Endometrial microvascular endothelial cells (primary cell): ENCODE results near the gene ADAMTS9. TPM values are rescaled to one million over a fixed set of nuclear protein-coding genes. Genes with fewer than 3 reads are reported as not detected.

Experiments
- in situ Hi-C: cut with HindIII; loops from 2 replicates; pipeline ENCODE4 v1.10.0; 2017; ENCODE audit warnings: low sequenced_read_pairs, low pct_unique_long_range_greater_than_20kb; ENCODE audit errors: inconsistent ontology term
- total RNA-seq: library from RNA; depleted of rRNA; stranded (reverse); fragments of >200 nt; gene quantifications from one replicate; pipeline ENCODE4 v1.2.3, GENCODE V29; 2015; ENCODE audit errors: inconsistent ontology term

Gene ADAMTS9
- total RNA-seq, 1 donor from 2014 or later, result 33.9 TPM

DNA sequence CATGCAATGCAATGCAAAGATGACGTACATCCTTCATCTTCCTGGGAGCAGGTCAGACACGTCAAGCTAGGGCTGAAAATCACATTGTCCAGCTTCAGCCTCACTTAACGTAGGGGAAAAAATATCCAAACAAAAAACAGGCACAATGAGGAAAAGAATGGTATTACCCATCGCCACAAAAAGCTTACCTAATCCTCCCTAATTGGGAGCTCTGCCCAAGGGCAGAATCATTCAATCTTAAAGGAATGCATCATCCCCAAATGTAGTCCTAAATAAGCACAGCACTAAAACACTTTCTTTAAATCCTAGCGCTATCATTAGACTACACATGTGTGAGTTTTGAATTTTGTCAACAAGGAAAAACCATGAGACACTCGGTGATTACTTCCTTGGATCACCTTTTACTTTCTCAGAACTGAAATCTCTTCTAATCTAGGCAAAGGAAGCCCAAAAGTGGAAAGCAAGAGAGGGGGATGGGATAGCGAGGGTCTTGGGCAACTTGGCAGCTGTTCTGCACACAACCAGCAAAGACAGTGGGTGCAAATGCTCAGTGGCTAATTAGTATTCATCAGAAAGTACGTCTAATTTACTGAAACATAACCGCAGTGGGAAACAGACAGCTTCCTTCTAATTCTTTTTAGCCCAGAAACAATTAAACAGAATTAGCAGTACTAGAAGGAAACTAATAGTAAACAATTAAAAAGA lies 87.4 kb downstream of the ADAMTS9 start:
- in situ Hi-C loops, result no loop called here

DNA sequence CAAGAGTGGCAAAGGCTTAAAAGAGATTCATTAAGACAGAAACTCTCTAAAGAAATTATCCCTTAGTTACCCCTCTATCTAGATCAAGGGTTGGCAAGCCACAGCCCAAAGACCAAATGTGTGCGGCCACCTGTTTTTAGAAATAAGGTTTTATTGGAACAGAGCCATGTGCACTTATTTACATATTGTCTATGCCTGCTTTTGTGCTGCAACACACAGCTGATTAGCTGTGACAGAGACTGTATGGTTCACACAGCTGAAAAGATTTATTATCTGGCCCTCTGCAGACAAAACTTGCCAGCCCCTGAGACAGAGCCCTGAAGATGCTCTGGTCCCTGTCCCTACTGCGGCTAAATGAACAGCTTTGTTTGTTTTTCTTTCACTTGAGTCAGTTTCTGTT lies 88.1 kb downstream of the ADAMTS9 start:
- in situ Hi-C loops, result no loop called here

DNA sequence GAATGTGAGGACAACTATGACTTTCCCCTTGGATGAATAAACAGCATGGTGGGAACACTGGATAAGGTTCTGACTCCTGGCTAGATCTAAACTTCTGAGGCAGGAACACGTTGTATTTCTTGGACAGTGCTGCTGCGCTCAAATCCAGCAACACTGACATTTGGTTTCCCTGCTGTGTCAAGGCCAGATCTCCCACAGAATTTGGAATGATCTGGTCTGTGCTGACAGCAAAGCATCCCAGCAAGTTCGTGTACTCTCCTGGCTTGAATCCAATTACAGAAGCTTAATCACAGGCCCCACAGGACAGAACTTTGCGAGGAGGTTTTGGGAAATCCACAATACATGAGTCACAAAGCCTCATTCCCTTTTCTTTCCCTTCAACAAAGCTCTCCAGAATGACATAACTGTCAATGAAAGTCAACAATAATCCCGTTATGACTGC lies 92.5 kb downstream of the ADAMTS9 start:
- in situ Hi-C loops, result no loop called here

DNA sequence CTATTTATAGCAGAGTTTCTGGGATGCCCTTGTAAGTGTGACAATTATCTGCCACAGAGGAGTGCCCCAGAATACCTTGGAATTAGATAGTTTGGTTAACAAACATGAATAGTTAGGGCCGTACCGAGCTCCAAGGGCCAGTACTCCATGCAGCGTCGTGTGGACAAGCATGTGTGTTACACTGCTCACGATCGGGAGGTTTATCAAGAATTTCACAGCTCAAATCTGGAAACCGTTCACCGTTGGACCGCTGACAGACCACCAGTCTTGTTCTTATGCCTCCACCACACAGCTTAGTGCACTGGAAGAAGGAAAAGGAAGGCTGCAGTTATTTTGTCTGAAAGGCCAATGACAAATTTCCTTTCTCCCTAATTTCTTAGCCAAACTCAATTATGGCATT lies 93.7 kb downstream of the ADAMTS9 start:
- in situ Hi-C loops, result no loop called here

DNA sequence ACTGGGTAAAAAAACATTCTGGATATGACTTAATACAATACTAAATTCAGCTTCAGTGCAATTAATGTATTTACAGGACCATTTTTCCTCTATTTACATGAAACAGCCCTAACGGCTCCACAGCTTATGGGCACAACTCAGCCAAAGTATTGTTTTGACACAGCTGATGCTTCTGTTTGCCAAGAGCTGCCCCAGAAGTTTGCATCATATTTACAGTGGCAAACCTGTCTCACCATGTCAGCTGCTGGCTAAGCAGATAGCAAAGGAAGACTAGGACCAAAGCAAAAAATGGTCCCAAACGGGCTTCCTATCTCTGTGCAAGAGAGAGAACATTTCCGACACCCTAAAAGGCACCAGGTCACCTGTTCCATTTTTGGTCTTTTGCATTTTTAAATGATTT lies 94.5 kb downstream of the ADAMTS9 start:
- in situ Hi-C loops, result no loop called here

DNA sequence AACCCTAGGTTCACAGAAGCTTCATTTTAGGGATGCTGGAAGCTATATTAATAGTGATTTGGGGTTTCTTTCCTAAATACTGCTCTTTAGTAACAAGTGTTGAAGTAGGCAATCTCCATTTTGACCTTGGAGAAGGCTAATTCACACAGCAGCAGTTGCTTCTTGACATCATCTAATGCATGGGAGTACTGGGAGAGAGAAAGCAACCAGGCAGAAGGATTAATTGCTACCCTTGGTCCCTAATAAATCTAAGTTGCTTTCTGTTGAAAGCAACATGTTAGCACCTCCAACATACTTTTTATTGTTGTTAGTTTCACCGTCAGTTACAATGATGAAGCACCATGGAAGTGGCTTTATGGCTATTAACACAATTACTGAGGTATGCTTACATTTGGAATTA lies 96.2 kb downstream of the ADAMTS9 start:
- in situ Hi-C loops, result no loop called here

DNA sequence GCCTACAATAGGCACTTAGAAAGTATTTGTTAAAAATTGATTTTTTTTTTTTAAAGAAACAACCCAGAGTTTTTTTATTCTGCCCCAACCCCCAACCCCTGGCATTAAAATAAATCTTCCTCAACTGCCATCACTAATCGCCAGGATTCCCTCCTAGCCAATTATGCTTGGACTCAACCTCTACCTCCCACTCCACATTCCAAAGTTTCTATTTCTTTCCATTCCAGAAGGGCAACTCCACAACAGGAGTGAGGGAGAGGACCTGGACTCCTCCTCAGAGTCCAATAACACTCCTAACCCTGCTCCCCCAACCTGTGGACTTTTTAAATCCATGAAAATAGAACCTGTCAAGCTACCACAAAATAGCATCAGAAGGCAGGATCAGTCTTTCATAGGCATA lies 99.4 kb downstream of the ADAMTS9 start:
- in situ Hi-C loops, result no loop called here

DNA sequence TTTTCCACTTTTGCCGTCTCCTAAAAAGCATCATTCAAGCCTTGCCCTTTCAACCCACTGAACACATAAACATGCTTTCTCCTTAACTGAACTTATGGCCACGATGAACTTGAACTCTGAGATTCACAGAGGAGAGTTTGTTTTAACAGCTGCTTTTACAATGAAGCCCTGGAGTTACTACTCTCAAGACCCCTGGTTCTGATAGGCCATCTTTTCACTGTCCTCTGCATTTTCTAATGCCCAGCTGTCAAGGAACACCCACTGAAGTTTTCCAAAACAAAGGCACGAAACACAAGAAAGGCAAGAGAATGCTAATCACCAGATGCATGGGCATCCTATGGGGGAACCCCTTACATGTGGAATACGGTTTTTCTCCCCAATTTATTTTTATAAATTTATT lies 100.8 kb downstream of the ADAMTS9 start:
- in situ Hi-C loops, result no loop called here

DNA sequence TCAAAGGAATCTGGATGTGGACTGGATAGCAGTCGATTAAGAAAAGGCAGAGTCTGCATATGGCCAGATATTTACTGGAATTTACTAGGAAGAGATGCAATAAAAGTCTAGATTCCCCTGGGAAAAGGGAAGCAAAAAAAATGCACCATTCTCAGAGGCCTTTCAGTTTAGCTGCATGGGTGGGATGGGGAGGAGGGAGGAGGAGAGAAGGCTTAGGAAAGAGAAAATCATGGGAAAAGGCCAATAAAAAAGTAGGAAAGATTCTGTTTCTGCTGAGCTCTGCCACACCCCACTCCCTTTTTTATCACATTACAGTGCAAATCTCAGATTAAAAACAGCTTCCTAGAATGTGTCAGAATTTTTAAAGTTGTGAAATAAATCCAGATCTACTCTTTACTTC lies 103.6 kb downstream of the ADAMTS9 start:
- in situ Hi-C loops, result no loop called here

DNA sequence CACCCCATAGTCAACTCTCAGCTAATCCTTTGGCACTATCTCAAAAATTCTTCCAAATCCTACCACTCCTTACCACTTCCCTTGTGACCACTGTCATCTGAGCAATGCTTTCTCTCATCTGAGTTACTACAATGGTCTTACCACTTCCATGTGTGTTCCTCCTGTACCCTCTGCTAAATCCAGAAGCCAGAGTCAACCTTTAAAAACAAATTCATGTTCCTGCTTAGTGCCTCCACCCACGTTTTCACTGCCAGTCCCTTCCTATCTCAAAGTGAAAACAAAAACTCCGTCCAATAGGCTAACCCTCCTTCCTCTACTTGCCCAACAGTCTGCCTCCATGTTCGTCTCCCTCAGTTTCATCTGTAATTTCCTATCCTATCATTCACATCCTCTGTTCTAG lies 109.0 kb downstream of the ADAMTS9 start:
- in situ Hi-C loops, result no loop called here

DNA sequence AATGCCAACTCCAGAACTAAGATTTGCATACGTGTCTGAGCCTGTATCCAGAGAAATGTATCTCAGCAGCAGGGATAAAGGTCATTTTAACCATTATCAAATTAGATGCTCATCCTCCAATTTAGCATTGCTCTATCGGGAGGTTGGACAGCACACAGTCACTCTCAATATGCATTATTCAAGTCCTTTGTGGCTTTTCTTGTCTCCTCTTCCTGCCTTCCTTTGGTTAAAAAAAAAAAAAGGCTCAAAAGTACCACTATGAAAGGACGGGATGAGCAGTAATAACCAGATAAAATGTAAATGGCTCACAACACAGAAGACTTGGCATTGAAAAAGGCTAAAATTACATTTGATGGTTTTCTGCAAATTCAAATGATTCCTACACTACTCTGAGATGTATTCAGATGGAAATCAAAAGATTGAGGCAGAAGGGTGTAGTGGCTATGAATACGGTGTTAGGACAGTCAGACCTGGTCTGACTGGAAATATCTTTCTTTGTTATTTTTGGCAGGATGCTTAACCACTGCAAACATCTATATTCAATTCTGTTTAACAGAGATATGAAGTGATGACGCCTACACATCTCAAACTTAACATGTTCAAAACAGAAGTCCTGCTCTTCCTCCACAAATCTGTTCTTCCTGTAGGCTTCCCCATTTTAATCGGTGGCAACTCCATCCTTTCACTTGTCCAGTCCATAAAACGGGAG lies 109.6 kb downstream of the ADAMTS9 start:
- in situ Hi-C loops, result no loop called here

DNA sequence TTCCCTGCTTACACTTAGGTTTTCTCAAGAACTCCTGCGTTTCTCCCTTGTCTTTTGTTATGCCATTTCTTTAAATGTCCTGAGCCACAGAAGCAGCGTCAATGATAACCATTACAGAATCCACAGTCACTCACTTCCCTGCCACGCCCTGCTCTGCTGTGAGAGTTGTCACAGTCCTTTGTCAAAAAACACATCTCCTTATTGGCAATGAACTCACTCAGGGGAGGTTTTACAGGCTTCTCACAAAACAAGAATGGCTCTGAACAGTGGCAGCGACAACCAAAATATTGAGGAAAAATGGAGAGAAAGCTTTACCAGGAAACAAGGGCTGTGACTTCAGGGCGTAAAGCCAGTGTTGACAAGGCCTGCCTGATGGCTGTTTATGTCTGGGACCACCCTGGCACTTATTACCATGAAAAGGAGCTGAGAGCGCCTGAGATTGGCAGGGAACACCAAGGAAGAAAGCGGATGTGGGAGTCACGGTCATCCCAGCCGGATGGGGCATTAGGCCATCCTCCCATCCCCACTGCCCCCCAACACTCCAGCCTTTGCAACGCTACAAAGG lies 111.5 kb downstream of the ADAMTS9 start:
- in situ Hi-C loops, result no loop called here

DNA sequence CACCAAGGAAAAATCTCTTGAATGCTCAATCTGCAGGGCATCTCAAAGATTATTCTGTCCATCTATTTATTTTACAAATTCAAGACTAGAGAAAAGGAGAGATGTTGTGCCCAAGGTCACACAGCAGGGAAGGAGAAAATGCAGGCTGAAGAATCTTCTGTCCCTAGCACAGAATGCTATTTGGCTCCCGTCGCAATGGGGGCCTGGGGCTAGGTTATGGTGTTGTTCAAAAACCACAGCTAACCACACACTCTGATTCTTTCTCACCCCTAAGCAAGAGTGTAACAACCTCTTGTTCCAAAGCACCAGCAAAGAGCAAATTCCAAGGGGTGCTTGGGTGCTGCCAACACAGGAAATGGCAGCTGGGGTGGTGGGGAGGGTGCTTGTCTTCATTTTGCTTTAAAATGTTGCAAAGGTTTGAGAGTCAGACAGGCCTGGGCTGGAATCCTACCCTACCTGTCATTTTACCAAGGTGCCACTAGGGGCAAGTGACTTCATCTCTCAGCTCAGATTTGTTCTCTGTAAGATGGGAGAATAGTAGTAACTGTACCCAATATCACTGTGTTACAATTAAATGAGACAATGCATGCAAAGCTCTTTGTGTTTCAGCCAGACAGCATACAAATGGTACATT lies 112.5 kb downstream of the ADAMTS9 start:
- in situ Hi-C loops, result no loop called here

DNA sequence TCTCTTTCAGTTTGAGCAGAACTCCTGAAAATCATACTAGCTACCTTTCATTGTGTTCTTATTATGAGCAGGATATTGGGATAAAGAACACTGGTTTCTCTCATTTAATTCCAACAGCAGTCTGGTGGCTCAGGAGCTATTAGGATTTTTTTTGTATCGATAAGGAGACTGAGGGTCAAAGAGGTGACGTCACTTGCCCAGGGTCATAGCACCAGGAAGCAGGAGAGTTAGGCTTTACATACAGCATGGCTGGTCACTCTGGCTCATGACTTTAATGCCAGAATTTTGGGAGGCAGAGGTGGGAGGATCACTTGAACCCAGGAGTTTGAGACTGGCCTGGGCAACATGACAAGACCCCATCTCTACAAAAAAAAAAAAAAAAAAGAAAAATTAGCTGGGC lies 113.6 kb downstream of the ADAMTS9 start:
- in situ Hi-C loops, result no loop called here

DNA sequence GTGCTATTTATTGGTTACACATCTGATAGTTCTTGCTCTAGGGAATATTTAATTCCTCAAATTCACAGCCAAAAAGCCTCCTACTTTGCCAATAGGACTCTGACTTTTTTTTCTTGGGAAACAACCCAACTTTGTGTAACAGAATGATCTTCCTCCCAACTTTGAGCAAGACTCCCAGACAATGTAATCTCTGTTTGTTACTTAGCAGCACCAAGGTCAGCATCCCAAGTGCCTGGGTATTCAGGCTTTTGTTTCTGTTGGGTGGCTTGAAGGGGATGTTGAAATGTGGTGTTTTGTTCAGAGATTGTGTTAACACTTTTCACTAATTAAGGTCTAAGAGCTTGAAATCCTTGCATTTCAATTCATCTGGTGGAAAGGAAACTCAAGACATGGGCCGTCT lies 115.8 kb downstream of the ADAMTS9 start:
- in situ Hi-C loops, result no loop called here

DNA sequence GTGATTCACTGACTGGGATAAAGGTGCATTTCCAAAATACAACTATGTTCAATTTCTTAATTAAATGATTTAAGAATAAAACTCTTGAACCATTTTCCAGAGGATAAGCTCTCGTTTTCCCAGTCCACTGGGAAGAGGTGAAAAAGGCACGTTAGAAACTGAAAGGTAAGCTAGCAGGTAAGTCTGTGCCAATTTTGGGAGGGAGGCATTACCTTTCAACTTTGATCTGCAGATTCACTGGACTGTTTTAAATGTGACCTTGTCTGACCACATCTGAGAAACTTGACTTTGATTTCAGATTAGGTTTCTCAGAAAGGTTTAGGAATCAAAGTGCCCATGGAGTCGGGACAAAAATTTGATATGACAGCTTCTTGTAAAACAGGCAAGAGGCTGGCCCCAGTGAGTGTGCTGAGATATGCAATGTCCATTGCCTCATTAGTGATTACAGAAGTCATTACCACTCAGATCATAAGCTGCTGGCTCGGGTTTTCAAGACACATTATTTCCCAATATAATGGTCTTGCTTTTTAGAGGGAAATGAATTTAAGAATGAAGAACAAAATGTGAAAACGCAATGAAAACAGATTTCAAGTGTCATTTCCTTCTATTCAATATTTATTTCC lies 118.8 kb downstream of the ADAMTS9 start:
- in situ Hi-C loops, result no loop called here

DNA sequence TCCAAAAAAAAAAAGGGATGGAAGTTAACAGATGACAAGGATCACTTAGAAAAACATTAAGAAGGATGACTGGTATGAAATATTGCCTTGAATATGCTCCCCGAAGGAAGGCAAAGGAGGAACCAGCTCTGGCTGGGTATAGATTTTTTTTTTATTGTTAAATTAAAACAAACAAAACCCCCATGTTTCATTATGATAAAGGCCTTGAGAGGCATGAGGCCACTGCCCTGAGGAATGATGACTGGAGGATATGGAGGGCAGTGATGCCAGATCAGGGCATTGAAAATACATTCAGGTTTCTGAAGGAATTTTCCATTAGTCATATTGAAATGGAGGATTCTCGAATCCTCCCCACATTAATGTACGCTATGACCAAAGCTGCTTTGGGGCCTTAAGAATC lies 120.9 kb downstream of the ADAMTS9 start:
- in situ Hi-C loops, result no loop called here

DNA sequence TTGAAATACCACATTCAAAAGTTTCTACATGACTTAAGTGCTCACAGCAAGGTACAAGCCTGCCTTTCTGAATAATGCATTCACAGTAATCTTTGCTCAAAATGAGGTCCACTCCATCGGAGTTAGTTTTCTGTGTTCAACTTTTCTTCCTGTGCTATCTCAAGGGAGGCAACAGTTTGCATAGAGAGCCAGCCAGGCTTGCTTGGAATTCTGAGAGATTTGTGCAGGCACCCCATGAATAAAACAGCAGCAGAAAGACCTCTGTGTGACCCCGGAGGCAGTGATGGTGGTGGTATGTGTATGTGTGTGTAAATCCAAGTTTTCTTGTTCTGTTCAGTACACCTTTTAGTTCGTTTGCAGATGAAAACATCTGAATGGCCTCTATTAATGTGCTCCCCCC lies 124.0 kb downstream of the ADAMTS9 start:
- in situ Hi-C loops, result no loop called here

DNA sequence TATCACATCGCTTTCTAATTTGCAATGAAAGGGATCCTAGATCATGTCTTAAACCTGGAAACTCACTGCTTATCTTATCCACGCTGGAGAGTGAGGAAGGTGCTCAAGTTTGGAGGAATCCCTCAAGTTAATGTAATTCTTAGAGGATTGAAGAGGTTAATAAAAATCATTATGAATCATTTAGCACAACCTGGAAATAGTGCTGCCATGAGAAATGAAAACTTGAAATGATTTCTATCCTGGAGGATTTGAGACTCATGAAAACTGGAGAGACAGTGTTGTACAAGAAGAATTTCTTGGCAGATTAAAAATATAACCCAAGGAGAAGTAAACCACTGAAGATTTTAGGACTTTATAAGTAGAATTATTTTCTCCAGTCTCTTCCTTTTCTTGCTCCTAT lies 125.9 kb downstream of the ADAMTS9 start:
- in situ Hi-C loops, result no loop called here
